GM19239 (cell line): ENCODE results near the gene POMT2.

Experiments used
- DNase-seq: peaks from one replicate; pipeline ENCODE4 v3.0.0; 2011; ENCODE audit warnings: low spot score; ENCODE audit not compliant: insufficient read length
- FAIRE-seq: peaks from 2 replicates; lab custom pipeline; 2011; peaks lifted over from hg19 to GRCh38; lab: Jason Lieb, UNC

Gene POMT2

GRCh38 chr14:77271113-77271710, 49.5 kb downstream of the POMT2 start, which contains the start of gene NGB:
Gene NGB, minus strand, starts transcription at chr14:77271206. Its CDS starts 269 bp downstream, at chr14:77270937.
- no peak for DNase-seq
- FAIRE-seq, result no peak

- FAIRE-seq (no peak), DNase-seq (no peak)
Observed at GRCh38 chr14:77270361-77271112, 50.1 kb downstream of the POMT2 start.

- FAIRE-seq (no peak), DNase-seq (no peak)
Observed at GRCh38 chr14:77268989-77269600, 51.6 kb downstream of the POMT2 start.

- DNase-seq (no peak), FAIRE-seq (no peak)
Observed at GRCh38 chr14:77267937-77268699, 52.6 kb downstream of the POMT2 start.

- FAIRE-seq, result no peak
- no peak for DNase-seq
Observed at GRCh38 chr14:77266336-77266735, 54.3 kb downstream of the POMT2 start.

GRCh38 chr14:77265561-77266335, 54.9 kb downstream of the POMT2 start:
- no peak for DNase-seq
- FAIRE-seq, result no peak

- no peak for DNase-seq
- no peak for FAIRE-seq
Observed at GRCh38 chr14:77265187-77265515, 55.5 kb downstream of the POMT2 start.

- no peak for FAIRE-seq
- no peak for DNase-seq
Observed at GRCh38 chr14:77264466-77265186, 56.1 kb downstream of the POMT2 start.

- DNase-seq (no peak), FAIRE-seq (no peak)
Observed at GRCh38 chr14:77260631-77261030, 60.1 kb downstream of the POMT2 start.

GRCh38 chr14:77260199-77260598, 60.5 kb downstream of the POMT2 start:
- no peak for DNase-seq
- no peak for FAIRE-seq

GRCh38 chr14:77259025-77259715, 61.5 kb downstream of the POMT2 start:
- DNase-seq (no peak), FAIRE-seq (no peak)

- FAIRE-seq (no peak), DNase-seq (no peak)
Observed at GRCh38 chr14:77258566-77258965, 62.1 kb downstream of the POMT2 start.

- no peak for FAIRE-seq
Observed at GRCh38 chr14:77257700-77258099, 63.0 kb downstream of the POMT2 start.

GRCh38 chr14:77256694-77257093, 64.0 kb downstream of the POMT2 start:
- no peak for FAIRE-seq
- no peak for DNase-seq

More at GRCh38 chr14:77257700-77258099, 63.0 kb downstream of the POMT2 start:
- DNase-seq, result no peak

GRCh38 chr14:77253333-77254190, 67.1 kb downstream of the POMT2 start:
- no peak for FAIRE-seq

GRCh38 chr14:77251870-77252269, 68.8 kb downstream of the POMT2 start:
- no peak for DNase-seq
- FAIRE-seq, result no peak

More at GRCh38 chr14:77253333-77254190, 67.1 kb downstream of the POMT2 start:
- DNase-seq, result no peak

GRCh38 chr14:77250927-77251326, 69.8 kb downstream of the POMT2 start:
- no peak for DNase-seq
- no peak for FAIRE-seq

GRCh38 chr14:77249286-77249685, 71.4 kb downstream of the POMT2 start:
- DNase-seq (no peak), FAIRE-seq (no peak)
